ENCODE data around the gene PRR20G. TPM values are rescaled to one million over a fixed set of nuclear protein-coding genes. Genes with fewer than 3 reads are reported as not detected.
A peak's percentile ranks its signal among the peaks of the same experiment; 100 is the strongest.

Gene PRR20G
- polyA plus RNA-seq, 3 donors = not detected

DNA sequence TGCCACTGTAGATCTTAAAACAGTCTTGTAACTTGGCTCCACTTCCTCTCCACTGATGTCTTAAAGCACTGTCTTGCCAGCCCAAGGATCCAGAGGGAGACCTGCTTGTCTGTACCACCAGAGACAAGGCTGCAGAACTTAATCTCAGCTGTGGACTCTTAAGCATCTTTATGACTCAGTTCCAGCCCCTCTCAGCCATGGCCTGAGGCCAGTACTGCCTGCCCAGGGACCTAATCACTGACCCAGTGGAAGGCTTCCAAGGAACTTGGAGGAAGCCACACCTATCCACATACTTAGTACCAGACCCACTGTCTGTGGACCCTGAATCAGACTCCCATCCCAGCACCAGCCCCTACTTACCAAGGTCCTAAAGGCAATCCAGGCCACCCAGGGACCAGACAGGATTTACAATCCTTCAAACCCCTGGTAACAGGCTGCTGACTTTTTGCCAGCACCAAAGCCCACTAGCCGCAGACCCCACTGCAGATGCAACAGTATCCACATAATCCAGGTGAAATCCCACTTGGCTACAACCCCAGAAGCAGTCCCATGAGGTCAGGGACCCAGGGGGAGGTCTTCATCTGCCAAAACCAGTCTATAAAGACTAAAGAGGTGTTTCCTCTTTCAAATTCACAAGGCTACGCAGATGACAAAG is 41.9 kb upstream of the PRR20G start:
- Histone ChIP-seq H3K27me3 (ENCODE audit: control insufficient read depth in 2 of 2, insufficient read depth in 2 of 2, low read length in 2 of 2) (peaks cover 0 to 3% of the 10 kb centered on the region in 2 donors), H3K27ac (ENCODE audit: low read depth in 1 of 2, low read length in 2 of 2) (no peak overlapping the region), H4K20me1 (ENCODE audit: insufficient read depth, low read length) (no peaks in the 10 kb centered on the region), H3K9ac (ENCODE audit: insufficient read depth, low read length, poor library complexity, severe bottlenecking) (no peak overlapping the region), H3K4me3 (replicated peaks in 1 of 3; ENCODE audit: low read depth in 2 of 3, low read length in 3 of 3) (no peak overlapping the region), H3K4me1 (ENCODE audit: control insufficient read depth in 1 of 2, insufficient read depth in 2 of 2, low read length in 2 of 2) (peaks cover 14 to 15% of the 10 kb centered on the region in 2 donors), H3K36me3 (replicated peaks in 1 of 2; ENCODE audit: control insufficient read depth in 1 of 2, insufficient read depth in 2 of 2, low read length in 2 of 2) (no peaks in the 10 kb centered on the region), H2AFZ (ENCODE audit: insufficient read depth, low read depth, low read length, poor library complexity, severe bottlenecking) (no peak overlapping the region), H3K4me2 (replicated peaks; ENCODE audit: extremely low read depth, low read length, poor library complexity, severe bottlenecking) (no peak overlapping the region), H3K79me2 (ENCODE audit: insufficient read depth, low read length) (no peaks in the 10 kb centered on the region), H3K9me3 (replicated peaks in 1 of 2; ENCODE audit: control insufficient read depth in 1 of 2, insufficient read depth in 1 of 2, low read length in 2 of 2) (peaks cover 28 to 35% of the 10 kb centered on the region in 2 donors)
- Mint-ChIP-seq H3K27me3 (ENCODE audit: low read depth in 3 of 3) (peaks cover 4 to 15% (median 13%) of the 10 kb centered on the region in 3 donors), H3K4me3 (no peak overlapping the region), H3K27ac (peak overlapping the region in 1 of 7 donors; percentile 55), H3K4me1 (peaks cover 15% of the 10 kb centered on the region), H3K9me3 (peaks cover 18 to 51% (median 40%) of the 10 kb centered on the region in 7 donors), H3K36me3 (peaks cover 0 to 3% of the 10 kb centered on the region in 2 donors)
- 94% methylated on average over 2 of the region's 2 CpGs for WGBS (ENCODE audit: insufficient coverage)
- TF ChIP-seq, protein P1, sequence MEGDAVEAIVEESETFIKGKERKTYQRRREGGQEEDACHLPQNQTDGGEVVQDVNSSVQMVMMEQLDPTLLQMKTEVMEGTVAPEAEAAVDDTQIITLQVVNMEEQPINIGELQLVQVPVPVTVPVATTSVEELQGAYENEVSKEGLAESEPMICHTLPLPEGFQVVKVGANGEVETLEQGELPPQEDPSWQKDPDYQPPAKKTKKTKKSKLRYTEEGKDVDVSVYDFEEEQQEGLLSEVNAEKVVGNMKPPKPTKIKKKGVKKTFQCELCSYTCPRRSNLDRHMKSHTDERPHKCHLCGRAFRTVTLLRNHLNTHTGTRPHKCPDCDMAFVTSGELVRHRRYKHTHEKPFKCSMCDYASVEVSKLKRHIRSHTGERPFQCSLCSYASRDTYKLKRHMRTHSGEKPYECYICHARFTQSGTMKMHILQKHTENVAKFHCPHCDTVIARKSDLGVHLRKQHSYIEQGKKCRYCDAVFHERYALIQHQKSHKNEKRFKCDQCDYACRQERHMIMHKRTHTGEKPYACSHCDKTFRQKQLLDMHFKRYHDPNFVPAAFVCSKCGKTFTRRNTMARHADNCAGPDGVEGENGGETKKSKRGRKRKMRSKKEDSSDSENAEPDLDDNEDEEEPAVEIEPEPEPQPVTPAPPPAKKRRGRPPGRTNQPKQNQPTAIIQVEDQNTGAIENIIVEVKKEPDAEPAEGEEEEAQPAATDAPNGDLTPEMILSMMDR (IDR thresholded peaks at IDR 0.05) = no peak
- intact Hi-C loops (cut with micrococcal nuclease) = loop anchor here in 1 of 2 donors (10.0 kb wide), 1 partner anchor 55 kb away; no protein-coding TSS in a partner anchor
- no peak for DNase-seq

DNA sequence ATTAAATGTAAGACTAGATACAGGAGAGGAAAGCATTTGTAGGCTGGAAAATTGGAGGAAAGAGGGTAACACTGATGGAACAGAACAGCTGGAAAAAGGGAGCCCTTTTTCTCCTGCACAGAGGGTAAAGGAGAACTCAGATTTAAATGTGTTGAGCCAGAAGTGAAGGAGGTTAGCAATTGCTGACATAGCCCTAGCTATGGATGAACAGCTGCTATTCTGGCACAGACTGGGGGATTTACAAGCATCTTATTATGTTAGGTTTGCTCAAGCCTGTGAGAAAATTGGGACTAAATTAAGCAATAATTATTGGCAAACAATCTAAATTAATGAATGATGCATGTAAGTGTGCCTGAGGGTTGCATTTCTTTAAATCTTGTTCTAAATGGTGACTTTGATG is 40.6 kb upstream of the PRR20G start:
- Mint-ChIP-seq H3K27ac (no peak overlapping the region), H3K27me3 (ENCODE audit: low read depth in 3 of 3) (peaks cover 6 to 11% (median 9%) of the 10 kb centered on the region in 3 donors), H3K9me3 (peaks cover 18 to 46% (median 32%) of the 10 kb centered on the region in 7 donors), H3K4me3 (no peak overlapping the region), H3K4me1 (peaks cover 25% of the 10 kb centered on the region), H3K36me3 (peaks cover 0 to 3% of the 10 kb centered on the region in 2 donors)
- no peaks in the 10 kb centered on the region for H4K20me1 ChIP-seq (ENCODE audit: insufficient read depth, low read length)
- H3K36me3 ChIP-seq (replicated peaks in 1 of 2; ENCODE audit: control insufficient read depth in 1 of 2, insufficient read depth in 2 of 2, low read length in 2 of 2) = no peaks in the 10 kb centered on the region
- no peak overlapping the region for H3K27ac ChIP-seq (ENCODE audit: low read depth in 1 of 2, low read length in 2 of 2)
- no peak overlapping the region for H3K4me3 ChIP-seq (replicated peaks in 1 of 3; ENCODE audit: low read depth in 2 of 3, low read length in 3 of 3)
- H3K9ac ChIP-seq (ENCODE audit: insufficient read depth, low read length, poor library complexity, severe bottlenecking) = no peak overlapping the region
- intact Hi-C loops (cut with micrococcal nuclease) = loop anchor here in 1 of 2 donors (10.0 kb wide), 1 partner anchor 54 kb away; no protein-coding TSS in a partner anchor
- H3K9me3 ChIP-seq (replicated peaks in 1 of 2; ENCODE audit: control insufficient read depth in 1 of 2, insufficient read depth in 1 of 2, low read length in 2 of 2) = peaks cover 26 to 27% of the 10 kb centered on the region in 2 donors
- H2AFZ ChIP-seq (ENCODE audit: insufficient read depth, low read depth, low read length, poor library complexity, severe bottlenecking) = no peak overlapping the region
- H3K4me1 ChIP-seq (ENCODE audit: control insufficient read depth in 1 of 2, insufficient read depth in 2 of 2, low read length in 2 of 2) = peaks cover 24 to 25% of the 10 kb centered on the region in 2 donors
- no peak overlapping the region for H3K4me2 ChIP-seq (replicated peaks; ENCODE audit: extremely low read depth, low read length, poor library complexity, severe bottlenecking)
- no peak for DNase-seq
- H3K79me2 ChIP-seq (ENCODE audit: insufficient read depth, low read length) = no peaks in the 10 kb centered on the region
- peaks cover 0 to 3% of the 10 kb centered on the region in 2 donors for H3K27me3 ChIP-seq (ENCODE audit: control insufficient read depth in 2 of 2, insufficient read depth in 2 of 2, low read length in 2 of 2)
- TF ChIP-seq, protein P1 (IDR thresholded peaks at IDR 0.05) = no peak

Measured in CD14-positive monocyte (primary cell).